Uterus (tissue), 2 donors: ENCODE data around the gene ADNP.

Source experiments
- POLR2A ChIP-seq, 2 donors: fragments of 450-650 bp; IDR thresholded peaks; one replicate each; pipeline ENCODE4 v1.6.1; 2016; ENCODE audit warnings: antibody characterized with exemption in 2 of 2, mild to moderate bottlenecking in 1 of 2, moderate library complexity in 1 of 2
- TF ChIP-seq, protein P1 (sequence below), 4 experiments: fragments of 200-600 bp in 2 of 4; fragments of 450-650 bp in 2 of 4; sonication (generic) in 2 of 4; IDR thresholded peaks; one replicate each; pipeline ENCODE4 v1.5.1; 2016 to 2019; ENCODE audit warnings: antibody characterized with exemption in 4 of 4, mild to moderate bottlenecking in 2 of 4, moderate library complexity in 1 of 4

DNA sequence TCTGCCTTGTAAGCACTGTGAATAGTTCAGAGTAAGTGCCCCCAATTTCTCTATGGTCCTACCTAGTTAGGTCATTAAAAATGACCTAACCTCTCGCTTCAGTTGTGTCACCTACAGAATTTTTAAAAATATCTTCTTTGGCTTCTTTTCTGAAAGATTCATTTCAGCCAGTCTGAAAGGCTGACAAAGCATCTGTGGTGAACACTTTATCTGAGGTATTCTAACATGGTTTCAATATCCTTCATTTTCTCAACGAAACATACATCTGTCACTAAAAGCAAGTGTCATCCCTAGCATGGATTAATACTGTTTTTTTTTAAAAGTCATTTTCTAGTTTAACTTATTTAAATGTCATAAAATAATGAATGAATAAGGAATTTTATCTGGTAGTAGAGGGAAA, 22.0 kb upstream of the ADNP start:
- TF ChIP-seq POLR2A (IDR thresholded peaks at IDR 0.05): no peak
- TF ChIP-seq, protein P1, sequence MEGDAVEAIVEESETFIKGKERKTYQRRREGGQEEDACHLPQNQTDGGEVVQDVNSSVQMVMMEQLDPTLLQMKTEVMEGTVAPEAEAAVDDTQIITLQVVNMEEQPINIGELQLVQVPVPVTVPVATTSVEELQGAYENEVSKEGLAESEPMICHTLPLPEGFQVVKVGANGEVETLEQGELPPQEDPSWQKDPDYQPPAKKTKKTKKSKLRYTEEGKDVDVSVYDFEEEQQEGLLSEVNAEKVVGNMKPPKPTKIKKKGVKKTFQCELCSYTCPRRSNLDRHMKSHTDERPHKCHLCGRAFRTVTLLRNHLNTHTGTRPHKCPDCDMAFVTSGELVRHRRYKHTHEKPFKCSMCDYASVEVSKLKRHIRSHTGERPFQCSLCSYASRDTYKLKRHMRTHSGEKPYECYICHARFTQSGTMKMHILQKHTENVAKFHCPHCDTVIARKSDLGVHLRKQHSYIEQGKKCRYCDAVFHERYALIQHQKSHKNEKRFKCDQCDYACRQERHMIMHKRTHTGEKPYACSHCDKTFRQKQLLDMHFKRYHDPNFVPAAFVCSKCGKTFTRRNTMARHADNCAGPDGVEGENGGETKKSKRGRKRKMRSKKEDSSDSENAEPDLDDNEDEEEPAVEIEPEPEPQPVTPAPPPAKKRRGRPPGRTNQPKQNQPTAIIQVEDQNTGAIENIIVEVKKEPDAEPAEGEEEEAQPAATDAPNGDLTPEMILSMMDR (IDR thresholded peaks at IDR 0.05): no peak
